Panc1 (cell line): ENCODE data around the gene POSTN. TPM values are rescaled to one million over a fixed set of nuclear protein-coding genes. Genes with fewer than 3 reads are reported as not detected.

Experiments used
- ATAC-seq: fragments of 200-7000 bp; cut with Tn5 transposase; 2 replicates; pipeline ENCODE4 v1.9.1; 2020; ENCODE audit warnings: mild to moderate bottlenecking, moderate library complexity
- BruUV-seq: library from RNA; stranded (reverse); fragments of 400-500 nt; replicated peaks from 2 replicates; lab custom pipeline; 2021; lab: Mats Ljungman, UMichigan
- CTCF ChIA-PET: fragments of 300-600 bp; sonication (Branson Sonifier 250); formaldehyde crosslinking; loops from one replicate; lab custom pipeline; 2022; ENCODE audit warnings: antibody characterized with exemption; lab: Charles Lee
- POLR2A ChIA-PET: fragments of 300-600 bp; sonication (Branson Sonifier 250); formaldehyde crosslinking; loops from one replicate; lab custom pipeline; 2022; ENCODE audit warnings: antibody characterized with exemption; lab: Charles Lee
- DNase-seq: peaks from one replicate; pipeline ENCODE4 v3.0.0-alpha.2; 2010; ENCODE audit warnings: low read depth, low spot score
- H3K27ac ChIP-seq: 2 replicates; pipeline ENCODE4 v1.5.1; 2011; ENCODE audit warnings: mild to moderate bottlenecking, low read length, inconsistent platforms
- H3K27me3 ChIP-seq: fragments of 200-500 bp; sonication (Bioruptor generic); 2 replicates; pipeline ENCODE4 v1.6.0; 2014; ENCODE audit warnings: low read length, inconsistent platforms; ENCODE audit not compliant: control insufficient read depth, insufficient read depth
- H3K36me3 ChIP-seq: fragments of 200-500 bp; sonication (Bioruptor generic); 2 replicates; pipeline ENCODE4 v1.5.1; 2014; ENCODE audit warnings: inconsistent platforms, mild to moderate bottlenecking, low read length, moderate library complexity; ENCODE audit not compliant: control insufficient read depth, insufficient read depth
- H3K4me1 ChIP-seq: 2 replicates; pipeline ENCODE4 v1.5.1; 2011; ENCODE audit warnings: inconsistent platforms, mild to moderate bottlenecking, low read length, moderate library complexity; ENCODE audit not compliant: control insufficient read depth, insufficient read depth
- H3K4me3 ChIP-seq, 2 experiments: 2 replicates each; pipeline ENCODE4 v1.5.1; 2011 to 2012; ENCODE audit warnings: low read depth in 2 of 2, low read length in 2 of 2, mild to moderate bottlenecking in 2 of 2, inconsistent platforms in 1 of 2, moderate library complexity in 1 of 2
- H3K9me3 ChIP-seq: fragments of 200-500 bp; sonication (Bioruptor generic); 2 replicates; pipeline ENCODE4 v1.5.1; 2014; ENCODE audit warnings: low read depth, mild to moderate bottlenecking, inconsistent platforms, low read length, moderate library complexity; ENCODE audit not compliant: control insufficient read depth, insufficient read depth
- POLR2AphosphoS5 ChIP-seq: IDR thresholded peaks from 2 replicates; pipeline ENCODE4 v1.6.1; 2012; ENCODE audit warnings: mild to moderate bottlenecking, low read depth, low read length, moderate library complexity
- SIN3A ChIP-seq: IDR thresholded peaks from 2 replicates; pipeline ENCODE4 v1.6.1; 2012; ENCODE audit warnings: low read depth, mild to moderate bottlenecking, low read length, moderate library complexity, borderline replicate concordance; ENCODE audit not compliant: insufficient read depth
- TCF7L2 ChIP-seq: IDR thresholded peaks from 2 replicates; pipeline ENCODE4 v1.6.1; 2011; ENCODE audit warnings: mild to moderate bottlenecking, low read depth, low read length, inconsistent platforms
- in situ Hi-C: cut with HindIII; loops from 2 replicates; pipeline ENCODE4 v1.10.0; 2016; ENCODE audit warnings: low sequenced_read_pairs, low pct_unique_long_range_greater_than_20kb
- intact Hi-C: fragments of 100-400 bp; cut with micrococcal nuclease; formaldehyde crosslinking; loops from one replicate; pipeline ENCODE4 v1.10.0; 2022; ENCODE audit not compliant: unreplicated experiment
- total RNA-seq: library from RNA; stranded (reverse); gene quantifications from one replicate; pipeline ENCODE4 v1.2.1, GENCODE V29; 2021; ENCODE audit not compliant: unreplicated experiment
- TF ChIP-seq, protein P1 (sequence below), 2 experiments: IDR thresholded peaks; 2 replicates each; pipeline ENCODE4 v1.6.1; 2011 to 2012; ENCODE audit warnings: low read depth in 2 of 2, control low read depth in 1 of 2, low read length in 1 of 2, mild to moderate bottlenecking in 1 of 2, moderate library complexity in 1 of 2; ENCODE audit not compliant: insufficient read depth in 1 of 2
- TF ChIP-seq, protein P2 (sequence below): fragments of 450-650 bp; IDR thresholded peaks from 2 replicates; pipeline ENCODE4 v1.5.1; 2017; ENCODE audit warnings: mild to moderate bottlenecking

POSTN gene
- total RNA-seq, 1 experiment from 2014 or later = 0.08 TPM

DNA sequence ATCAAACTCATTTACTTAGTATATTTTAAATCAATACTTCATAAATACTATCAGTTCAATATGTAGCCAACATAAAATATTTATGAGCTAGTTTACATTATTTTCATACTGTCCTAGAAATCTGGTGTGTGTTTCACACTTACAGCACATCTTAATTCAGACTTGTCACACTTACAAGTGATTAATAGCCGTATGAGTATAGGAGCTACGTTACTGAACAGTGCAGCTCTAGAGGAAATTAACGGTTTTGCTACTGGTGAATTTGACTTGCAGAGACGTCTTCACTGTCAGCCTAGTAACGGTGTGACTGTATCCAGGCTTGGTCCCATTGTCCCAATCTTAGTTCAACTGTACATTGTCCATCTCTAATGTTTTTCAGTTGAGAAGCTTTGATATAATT lies 33.7 kb upstream of the POSTN start:
- Histone ChIP-seq H3K4me3 (no peak overlapping the region), H3K27ac (no peak overlapping the region), H3K27me3 (no peaks in the 10 kb centered on the region), H3K4me1 (no peaks in the 10 kb centered on the region), H3K36me3 (no peaks in the 10 kb centered on the region), H3K9me3 (no peaks in the 10 kb centered on the region)
- in situ Hi-C loops (no loop called here), intact Hi-C loops (no loop called here)
- ChIA-PET POLR2A (no interaction called here), CTCF (no interaction called here)
- no peak for TF ChIP-seq TCF7L2
- TF ChIP-seq, protein P1, sequence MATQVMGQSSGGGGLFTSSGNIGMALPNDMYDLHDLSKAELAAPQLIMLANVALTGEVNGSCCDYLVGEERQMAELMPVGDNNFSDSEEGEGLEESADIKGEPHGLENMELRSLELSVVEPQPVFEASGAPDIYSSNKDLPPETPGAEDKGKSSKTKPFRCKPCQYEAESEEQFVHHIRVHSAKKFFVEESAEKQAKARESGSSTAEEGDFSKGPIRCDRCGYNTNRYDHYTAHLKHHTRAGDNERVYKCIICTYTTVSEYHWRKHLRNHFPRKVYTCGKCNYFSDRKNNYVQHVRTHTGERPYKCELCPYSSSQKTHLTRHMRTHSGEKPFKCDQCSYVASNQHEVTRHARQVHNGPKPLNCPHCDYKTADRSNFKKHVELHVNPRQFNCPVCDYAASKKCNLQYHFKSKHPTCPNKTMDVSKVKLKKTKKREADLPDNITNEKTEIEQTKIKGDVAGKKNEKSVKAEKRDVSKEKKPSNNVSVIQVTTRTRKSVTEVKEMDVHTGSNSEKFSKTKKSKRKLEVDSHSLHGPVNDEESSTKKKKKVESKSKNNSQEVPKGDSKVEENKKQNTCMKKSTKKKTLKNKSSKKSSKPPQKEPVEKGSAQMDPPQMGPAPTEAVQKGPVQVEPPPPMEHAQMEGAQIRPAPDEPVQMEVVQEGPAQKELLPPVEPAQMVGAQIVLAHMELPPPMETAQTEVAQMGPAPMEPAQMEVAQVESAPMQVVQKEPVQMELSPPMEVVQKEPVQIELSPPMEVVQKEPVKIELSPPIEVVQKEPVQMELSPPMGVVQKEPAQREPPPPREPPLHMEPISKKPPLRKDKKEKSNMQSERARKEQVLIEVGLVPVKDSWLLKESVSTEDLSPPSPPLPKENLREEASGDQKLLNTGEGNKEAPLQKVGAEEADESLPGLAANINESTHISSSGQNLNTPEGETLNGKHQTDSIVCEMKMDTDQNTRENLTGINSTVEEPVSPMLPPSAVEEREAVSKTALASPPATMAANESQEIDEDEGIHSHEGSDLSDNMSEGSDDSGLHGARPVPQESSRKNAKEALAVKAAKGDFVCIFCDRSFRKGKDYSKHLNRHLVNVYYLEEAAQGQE (IDR thresholded peaks at IDR 0.05; ENCODE audit: insufficient read depth in 1 of 2, low read depth in 2 of 2, low read length in 1 of 2) = no peak
- no TSS peak for BruUV-seq
- no peak for ATAC-seq
- no peak for DNase-seq

DNA sequence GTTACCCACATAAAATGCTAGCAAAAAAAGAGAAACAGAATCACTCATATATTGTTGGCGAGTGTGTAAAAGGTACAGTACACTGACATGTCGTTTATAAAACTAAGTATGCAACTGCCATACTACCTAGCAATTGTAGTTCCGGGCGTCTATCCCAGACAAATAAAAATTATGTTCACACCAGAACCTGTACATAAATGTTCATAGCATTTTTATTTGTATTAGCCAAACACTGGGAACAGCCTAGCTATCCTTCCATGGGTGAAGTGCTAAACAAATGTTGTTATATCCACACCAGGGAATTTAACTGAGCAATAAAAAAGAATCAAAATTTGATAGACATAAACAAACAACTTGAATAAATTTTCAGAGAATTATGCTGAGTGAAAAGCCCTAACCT lies 28.9 kb upstream of the POSTN start:
- in situ Hi-C loops (no loop called here), intact Hi-C loops (no loop called here)
- Histone ChIP-seq H3K27me3 (no peaks in the 10 kb centered on the region), H3K27ac (no peak overlapping the region), H3K36me3 (no peaks in the 10 kb centered on the region), H3K4me3 (no peak overlapping the region), H3K9me3 (no peaks in the 10 kb centered on the region), H3K4me1 (no peaks in the 10 kb centered on the region)
- TF ChIP-seq, protein P2, sequence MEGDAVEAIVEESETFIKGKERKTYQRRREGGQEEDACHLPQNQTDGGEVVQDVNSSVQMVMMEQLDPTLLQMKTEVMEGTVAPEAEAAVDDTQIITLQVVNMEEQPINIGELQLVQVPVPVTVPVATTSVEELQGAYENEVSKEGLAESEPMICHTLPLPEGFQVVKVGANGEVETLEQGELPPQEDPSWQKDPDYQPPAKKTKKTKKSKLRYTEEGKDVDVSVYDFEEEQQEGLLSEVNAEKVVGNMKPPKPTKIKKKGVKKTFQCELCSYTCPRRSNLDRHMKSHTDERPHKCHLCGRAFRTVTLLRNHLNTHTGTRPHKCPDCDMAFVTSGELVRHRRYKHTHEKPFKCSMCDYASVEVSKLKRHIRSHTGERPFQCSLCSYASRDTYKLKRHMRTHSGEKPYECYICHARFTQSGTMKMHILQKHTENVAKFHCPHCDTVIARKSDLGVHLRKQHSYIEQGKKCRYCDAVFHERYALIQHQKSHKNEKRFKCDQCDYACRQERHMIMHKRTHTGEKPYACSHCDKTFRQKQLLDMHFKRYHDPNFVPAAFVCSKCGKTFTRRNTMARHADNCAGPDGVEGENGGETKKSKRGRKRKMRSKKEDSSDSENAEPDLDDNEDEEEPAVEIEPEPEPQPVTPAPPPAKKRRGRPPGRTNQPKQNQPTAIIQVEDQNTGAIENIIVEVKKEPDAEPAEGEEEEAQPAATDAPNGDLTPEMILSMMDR = no peak
- TF ChIP-seq SIN3A (no peak), POLR2AphosphoS5 (no peak), TCF7L2 (no peak)
- TF ChIP-seq, protein P1 (IDR thresholded peaks at IDR 0.05; ENCODE audit: insufficient read depth in 1 of 2, low read depth in 2 of 2, low read length in 1 of 2) = no peak
- no TSS peak for BruUV-seq
- DNase-seq (no peak), ATAC-seq (no peak)
- CTCF ChIA-PET = no interaction called here
- POLR2A ChIA-PET = no interaction called here
